Endothelial cell of umbilical vein (primary cell): ENCODE measurements around the gene KIF22. TPM values are rescaled to one million over a fixed set of nuclear protein-coding genes. Genes with fewer than 3 reads are reported as not detected.

Experiments used
- BruUV-seq: library from RNA; stranded (reverse); fragments of 400-500 nt; replicated peaks from 2 replicates; lab custom pipeline; 2021; lab: Mats Ljungman, UMichigan
- CTCF ChIA-PET: fragments of 300-600, 350-600 bp; sonication (Branson Sonifier 250); formaldehyde crosslinking; loops from one replicate; lab custom pipeline; 2021; ENCODE audit warnings: antibody characterized with exemption, inconsistent platforms; lab: Charles Lee
- POLR2A ChIA-PET: fragments of 300-600, 350-600 bp; sonication (Branson Sonifier 250); formaldehyde crosslinking; loops from one replicate; lab custom pipeline; 2021; ENCODE audit warnings: antibody characterized with exemption, inconsistent platforms; lab: Charles Lee
- DNase-seq: peaks from one replicate; pipeline ENCODE4 v3.0.0-alpha.2; 2011; ENCODE audit warnings: low read depth, low spot score
- FAIRE-seq: peaks from 2 replicates; lab custom pipeline; 2011; peaks lifted over from hg19 to GRCh38; lab: Jason Lieb, UNC
- H2AFZ ChIP-seq: 2 replicates; pipeline ENCODE4 v1.6.0; 2012; ENCODE audit warnings: low read depth, low read length, control low read depth, inconsistent platforms
- H3K27ac ChIP-seq: 2 replicates; pipeline ENCODE4 v1.5.1; 2011; ENCODE audit warnings: low read depth, mild to moderate bottlenecking, control low read depth, low read length, moderate library complexity; ENCODE audit not compliant: insufficient read depth
- H3K27me3 ChIP-seq, 2 experiments: 2 replicates each; pipeline versions ENCODE4 v1.6.0 to v1.6.1; 2011; ENCODE audit warnings: low read length in 2 of 2, mixed read lengths in 1 of 2; ENCODE audit not compliant: control insufficient read depth in 2 of 2, insufficient read depth in 2 of 2
- H3K36me3 ChIP-seq, 2 experiments: 2 replicates in 1 of 2; 3 replicates in 1 of 2; pipeline ENCODE4 v1.5.1; 2011; ENCODE audit warnings: low read length in 2 of 2, mild to moderate bottlenecking in 1 of 2, moderate library complexity in 1 of 2; ENCODE audit not compliant: control insufficient read depth in 2 of 2, insufficient read depth in 2 of 2; ENCODE audit errors: extremely low read depth in 1 of 2
- H3K4me1 ChIP-seq: 3 replicates; pipeline ENCODE4 v1.5.1; 2011; ENCODE audit warnings: mild to moderate bottlenecking, low read length; ENCODE audit not compliant: control insufficient read depth, insufficient read depth; ENCODE audit errors: extremely low read depth
- H3K4me2 ChIP-seq: 2 replicates; pipeline ENCODE4 v1.6.1; 2011; ENCODE audit warnings: low read length, control low read depth, mixed read lengths; ENCODE audit not compliant: insufficient read depth
- H3K4me3 ChIP-seq, 3 experiments: fragments of 200-600 bp in 1 of 3; sonication (generic), shearing (Covaris generic) in 1 of 3; replicated peaks in 1 of 3; 2 replicates each; pipeline ENCODE4 v1.5.1; 2011 to 2016; ENCODE audit warnings: control low read depth in 3 of 3, low read length in 3 of 3, mild to moderate bottlenecking in 2 of 3, inconsistent platforms in 1 of 3, low read depth in 1 of 3, moderate library complexity in 1 of 3; ENCODE audit not compliant: insufficient read depth in 1 of 3
- H3K79me2 ChIP-seq: 2 replicates; pipeline ENCODE4 v1.6.0; 2012; ENCODE audit warnings: low read length, inconsistent platforms; ENCODE audit not compliant: control insufficient read depth, insufficient read depth
- H3K9ac ChIP-seq: replicated peaks from 2 replicates; pipeline ENCODE3; 2011; ENCODE audit warnings: low read length, control low read depth; ENCODE audit not compliant: insufficient read depth; ENCODE audit errors: extremely low read depth
- H3K9me1 ChIP-seq: replicated peaks from 3 replicates; pipeline ENCODE4 v1.6.0; 2011; ENCODE audit warnings: mild to moderate bottlenecking, low read length; ENCODE audit not compliant: control insufficient read depth, insufficient read depth; ENCODE audit errors: extremely low read depth
- H3K9me3 ChIP-seq: replicated peaks from 2 replicates; pipeline ENCODE4 v1.5.1; 2012; ENCODE audit warnings: low read length, inconsistent platforms; ENCODE audit not compliant: control insufficient read depth, insufficient read depth
- H4K20me1 ChIP-seq: replicated peaks from 2 replicates; pipeline ENCODE3; 2011; ENCODE audit warnings: mild to moderate bottlenecking, low read length; ENCODE audit not compliant: control insufficient read depth, insufficient read depth; ENCODE audit errors: extremely low read depth
- CTCF ChIP-seq, 2 donors: IDR thresholded peaks; 1 replicate in 1 of 2; 2 replicates in 1 of 2; pipeline ENCODE4 v1.5.1; 2011; ENCODE audit warnings: low read length in 2 of 2, mild to moderate bottlenecking in 2 of 2, moderate library complexity in 2 of 2, control low read depth in 1 of 2, inconsistent platforms in 1 of 2, low read depth in 1 of 2; ENCODE audit not compliant: insufficient read depth in 1 of 2; ENCODE audit errors: extremely low read depth in 1 of 2
- EZH2 ChIP-seq: IDR thresholded peaks from 2 replicates; pipeline ENCODE4 v1.6.1; 2012; ENCODE audit warnings: borderline replicate concordance, low read depth, mild to moderate bottlenecking, moderate library complexity, low read length, inconsistent platforms; ENCODE audit not compliant: severe bottlenecking
- FOS ChIP-seq: IDR thresholded peaks from 2 replicates; pipeline ENCODE4 v1.6.1; 2011; ENCODE audit warnings: mild to moderate bottlenecking, low read length, moderate library complexity, borderline replicate concordance; ENCODE audit not compliant: insufficient read depth
- GATA2 ChIP-seq: IDR thresholded peaks from 2 replicates; pipeline ENCODE4 v1.7.0; 2011; ENCODE audit warnings: low read depth, mild to moderate bottlenecking, moderate library complexity, mixed read lengths, low read length; ENCODE audit not compliant: insufficient read length, insufficient read depth
- JUN ChIP-seq: IDR thresholded peaks from 2 replicates; pipeline ENCODE4 v1.6.1; 2011; ENCODE audit warnings: borderline replicate concordance, low read depth; ENCODE audit not compliant: insufficient read length, insufficient read depth
- MAX ChIP-seq: IDR thresholded peaks from 2 replicates; pipeline ENCODE4 v1.6.1; 2011; ENCODE audit not compliant: insufficient read depth, insufficient read length
- MYC ChIP-seq: IDR thresholded peaks from one replicate; pipeline ENCODE4 v1.6.1; 2011; ENCODE audit warnings: mild to moderate bottlenecking, low read depth, low read length
- POLR2A ChIP-seq: IDR thresholded peaks from 2 replicates; pipeline ENCODE4 v1.6.1; 2012; ENCODE audit warnings: low read depth, mild to moderate bottlenecking, control low read depth, low read length
- POLR2AphosphoS5 ChIP-seq: IDR thresholded peaks from 2 replicates; pipeline ENCODE4 v1.6.1; 2012; ENCODE audit warnings: low read depth, mild to moderate bottlenecking, control low read depth, low read length, moderate library complexity; ENCODE audit not compliant: insufficient read depth
- dilution Hi-C: fragments of 300-500 bp; cut with MboI; formaldehyde crosslinking; loops from one replicate; pipeline ENCODE4 v1.15.0; 2019; ENCODE audit warnings: low sequenced_read_pairs; ENCODE audit not compliant: extremely low pct_ligation_motif_present
- intact Hi-C: fragments of 100-400 bp; cut with micrococcal nuclease; formaldehyde crosslinking; loops from one replicate; pipeline ENCODE4 v1.10.0; 2022
- polyA plus RNA-seq, 4 experiments: library from polyadenylated mRNA; depleted of rRNA in 3 of 4; stranded (reverse) in 3 of 4; unstranded in 1 of 4; fragments of >200 nt; gene quantifications; 2 replicates each; pipeline versions ENCODE4 v1.2.1 to v1.2.3, GENCODE V29; 2011 to 2012; ENCODE audit warnings: missing spikeins in 1 of 4
- total RNA-seq: library from RNA; stranded (reverse); gene quantifications from 2 replicates; pipeline ENCODE4 v1.2.3, GENCODE V29; 2021

Gene KIF22
- total and polyA plus RNA-seq, 2 donors (not counting 3 experiments of a cell fraction or from before 2014, with no cell fraction given), result 67.3 to 90.0 TPM

- Histone ChIP-seq H3K4me2 (no peak overlapping the region), H3K4me1 (peaks cover 43% of the 10 kb centered on the region), H3K27ac (no peak overlapping the region), H3K36me3 (peaks cover 0 to 11% of the 10 kb centered on the region in 2 experiments), H3K9me1 (no peaks in the 10 kb centered on the region), H3K79me2 (peaks cover 22% of the 10 kb centered on the region), H3K9ac (no peak overlapping the region), H2AFZ (no peak overlapping the region), H3K9me3 (no peaks in the 10 kb centered on the region), H4K20me1 (no peaks in the 10 kb centered on the region), H3K4me3 (no peak overlapping the region), H3K27me3 (no peaks in the 10 kb centered on the region)
- CTCF ChIA-PET, result no interaction called here
- POLR2A ChIA-PET, result no interaction called here
- FAIRE-seq, result no peak
- dilution Hi-C loops (no loop called here), intact Hi-C loops (no loop called here)
- DNase-seq, result no peak
- no TSS peak for BruUV-seq
- TF ChIP-seq JUN (no peak), MAX (no peak), POLR2A (no peak), POLR2AphosphoS5 (no peak), GATA2 (no peak), FOS (no peak), EZH2 (no peak), CTCF (IDR thresholded peaks at IDR 0.05; ENCODE audit: extremely low read depth in 1 of 2, insufficient read depth in 1 of 2, low read depth in 1 of 2, low read length in 2 of 2) (no peak), MYC (no peak)
These were observed 23.4 kb downstream of the KIF22 start for GRCh38 chr16:29813644-29814562.
